Measurements from ENCODE around the gene KIAA1958.
"Not testable (repeated sequence)": the region's sequence is repeated elsewhere in the genome, so short reads cannot be mapped to it uniquely, and the experiment has no call there.

KIAA1958 gene

DNA sequence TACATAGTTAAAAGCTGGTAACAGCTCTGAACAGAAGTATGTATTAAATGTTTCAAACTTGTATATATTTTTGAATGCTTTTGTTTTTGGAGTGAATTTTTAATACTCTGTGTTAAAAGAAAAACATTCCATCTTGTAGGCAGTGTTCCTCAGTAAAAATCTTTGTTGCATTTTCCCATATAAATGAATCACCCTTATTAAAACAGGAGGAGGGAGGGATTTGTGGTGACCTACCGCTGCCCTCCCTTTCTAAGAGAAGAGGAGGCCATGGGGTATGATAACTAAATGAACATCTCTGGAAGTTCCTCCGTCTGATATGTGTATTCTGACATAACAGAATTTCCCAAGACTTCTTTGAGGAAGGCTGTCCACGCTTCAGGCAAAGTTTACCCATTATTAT, 177.9 kb downstream of the KIAA1958 start:
- no peaks in the 10 kb centered on the region for H3K36me3 ChIP-seq (ENCODE audit: control insufficient read depth, insufficient read depth, low read length)
- no peaks in the 10 kb centered on the region for H3K4me1 ChIP-seq (ENCODE audit: control insufficient read depth, insufficient read depth, low read length)
- H3K9me3 ChIP-seq (ENCODE audit: control insufficient read depth, low read length): no peaks in the 10 kb centered on the region
- no peaks in the 10 kb centered on the region for H3K27me3 ChIP-seq (ENCODE audit: control insufficient read depth, insufficient read depth, low read length)
- H3K9ac ChIP-seq (ENCODE audit: low read length): no peak overlapping the region
- H3K4me3 ChIP-seq (ENCODE audit: low read length): no peak overlapping the region

DNA sequence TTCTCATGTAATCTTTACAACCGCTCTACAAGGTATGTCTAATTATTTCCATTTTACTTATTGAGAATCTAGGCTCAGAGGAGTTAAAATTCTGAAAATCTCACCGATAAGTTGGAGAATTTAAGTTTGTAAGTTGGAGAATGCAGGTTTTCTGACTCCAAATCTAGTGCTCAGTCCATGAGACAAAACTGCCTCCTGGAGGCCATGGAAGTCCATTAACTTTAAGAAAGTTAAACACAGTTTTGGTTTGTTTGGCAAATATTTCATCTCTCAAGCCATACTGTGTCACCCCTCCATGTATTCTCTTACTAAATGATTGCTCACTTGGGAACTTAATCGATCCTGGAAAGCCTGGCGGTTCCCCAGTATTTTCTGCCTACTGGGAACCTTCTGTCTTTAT, 178.7 kb downstream of the KIAA1958 start:
- no peak overlapping the region for H3K4me3 ChIP-seq (ENCODE audit: low read length)
- no peak overlapping the region for H3K9ac ChIP-seq (ENCODE audit: low read length)
- no peaks in the 10 kb centered on the region for H3K9me3 ChIP-seq (ENCODE audit: control insufficient read depth, low read length)
- no peaks in the 10 kb centered on the region for H3K36me3 ChIP-seq (ENCODE audit: control insufficient read depth, insufficient read depth, low read length)
- no peaks in the 10 kb centered on the region for H3K4me1 ChIP-seq (ENCODE audit: control insufficient read depth, insufficient read depth, low read length)
- H3K27me3 ChIP-seq (ENCODE audit: control insufficient read depth, insufficient read depth, low read length): no peaks in the 10 kb centered on the region

DNA sequence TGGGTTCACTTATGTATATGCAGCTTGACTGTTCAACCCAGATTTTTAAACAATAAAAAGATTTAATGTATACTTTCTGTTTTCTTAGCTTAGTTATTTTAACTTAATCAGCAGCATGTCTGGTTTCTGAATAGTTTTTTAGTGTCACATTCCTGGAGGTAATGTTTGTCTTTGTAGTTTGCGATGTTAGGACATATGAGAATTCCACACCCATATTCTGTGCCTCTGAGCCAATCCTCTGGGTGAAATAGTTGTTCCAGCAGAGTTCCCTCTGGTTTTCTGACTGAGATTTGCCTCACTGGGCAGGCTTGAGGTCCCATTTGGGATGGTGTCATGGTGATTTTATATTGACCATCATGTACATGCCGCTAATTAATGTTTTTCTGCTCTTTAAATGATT, 182.7 kb downstream of the KIAA1958 start:
- Histone ChIP-seq H3K4me1 (ENCODE audit: control insufficient read depth, insufficient read depth, low read length) (no peaks in the 10 kb centered on the region), H3K36me3 (ENCODE audit: control insufficient read depth, insufficient read depth, low read length) (no peaks in the 10 kb centered on the region), H3K9ac (ENCODE audit: low read length) (no peak overlapping the region), H3K4me3 (ENCODE audit: low read length) (no peak overlapping the region), H3K9me3 (ENCODE audit: control insufficient read depth, low read length) (no peaks in the 10 kb centered on the region), H3K27me3 (ENCODE audit: control insufficient read depth, insufficient read depth, low read length) (no peaks in the 10 kb centered on the region)

DNA sequence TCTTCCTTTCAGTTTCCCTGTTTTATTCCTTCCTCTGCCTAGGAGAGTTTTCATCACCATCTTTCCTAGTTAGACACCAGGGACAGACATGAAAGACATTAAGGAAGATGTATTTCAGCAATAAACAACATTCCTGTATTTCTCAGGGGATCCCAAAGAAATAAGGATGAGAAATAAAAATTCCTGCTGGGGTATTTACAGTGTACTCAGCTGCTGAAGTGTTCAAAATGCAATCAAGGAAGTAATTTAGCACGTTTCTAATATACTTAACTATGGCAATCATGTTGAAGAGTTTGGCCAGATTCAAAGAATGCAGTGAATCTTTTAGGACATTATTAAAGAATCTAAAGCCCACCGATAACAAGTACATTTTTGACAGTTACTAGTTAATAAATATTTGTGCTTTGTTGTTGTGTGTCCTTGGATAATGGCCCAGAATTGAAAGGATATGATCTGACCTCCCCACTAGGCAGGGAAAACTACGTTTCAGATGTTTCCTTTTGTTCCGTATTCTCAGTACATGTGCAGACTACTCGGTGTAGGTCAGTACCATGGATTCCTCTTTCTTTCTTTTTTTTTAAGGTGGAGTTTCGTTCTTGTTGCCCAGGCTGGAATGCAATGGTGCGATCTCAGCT, 184.5 kb downstream of the KIAA1958 start:
- no peaks in the 10 kb centered on the region for H3K36me3 ChIP-seq (ENCODE audit: control insufficient read depth, insufficient read depth, low read length)
- H3K27me3 ChIP-seq (ENCODE audit: control insufficient read depth, insufficient read depth, low read length): no peaks in the 10 kb centered on the region
- H3K9ac ChIP-seq (ENCODE audit: low read length): no peak overlapping the region
- H3K4me1 ChIP-seq (ENCODE audit: control insufficient read depth, insufficient read depth, low read length): no peaks in the 10 kb centered on the region
- no peak overlapping the region for H3K4me3 ChIP-seq (ENCODE audit: low read length)
- H3K9me3 ChIP-seq (ENCODE audit: control insufficient read depth, low read length): no peaks in the 10 kb centered on the region

DNA sequence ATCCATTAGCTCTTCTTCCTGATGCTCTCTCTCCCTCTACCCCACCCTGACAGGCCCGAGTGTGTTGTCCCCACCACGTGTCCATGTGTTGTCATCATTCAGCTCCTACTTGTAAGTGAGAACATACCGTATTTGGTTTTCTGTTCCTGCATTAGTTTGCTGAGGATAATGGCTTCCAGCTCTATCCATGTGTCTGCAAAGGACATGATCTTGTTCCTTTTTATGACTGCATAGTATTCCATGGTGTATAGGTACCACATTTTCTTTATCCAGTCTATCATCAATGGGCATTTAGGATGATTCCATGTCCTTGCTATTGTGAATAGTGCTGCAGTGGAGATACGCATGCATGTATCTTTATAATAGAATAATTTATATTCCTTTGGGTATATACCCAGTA, 186.6 kb downstream of the KIAA1958 start:
- not testable (repeated sequence) for H3K4me3 ChIP-seq (ENCODE audit: low read length); H3K9ac ChIP-seq (ENCODE audit: low read length); H3K27me3 ChIP-seq (ENCODE audit: control insufficient read depth, insufficient read depth, low read length); H3K36me3 ChIP-seq (ENCODE audit: control insufficient read depth, insufficient read depth, low read length); H3K4me1 ChIP-seq (ENCODE audit: control insufficient read depth, insufficient read depth, low read length); H3K9me3 ChIP-seq (ENCODE audit: control insufficient read depth, low read length)

DNA sequence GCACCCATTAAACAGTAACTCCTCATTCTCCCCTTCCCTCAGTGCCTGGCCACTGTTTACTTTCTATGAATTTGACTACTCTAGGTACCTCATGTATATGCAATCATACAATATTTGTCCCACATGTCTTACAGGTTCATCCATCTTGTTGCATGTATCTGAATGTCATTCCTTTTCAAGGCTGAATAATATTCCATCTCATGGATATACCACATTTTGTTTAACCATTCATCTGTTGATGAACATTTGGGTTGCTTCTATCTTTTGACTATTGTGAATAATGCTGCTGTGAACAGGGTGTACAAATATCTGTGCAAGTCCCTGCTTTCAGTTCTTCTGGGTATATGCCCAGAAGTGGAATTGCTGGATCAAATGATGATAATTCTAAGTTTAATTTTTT, 190.4 kb downstream of the KIAA1958 start:
- Histone ChIP-seq H3K4me3 (ENCODE audit: low read length) (no peak overlapping the region), H3K27me3 (ENCODE audit: control insufficient read depth, insufficient read depth, low read length) (no peaks in the 10 kb centered on the region), H3K9me3 (ENCODE audit: control insufficient read depth, low read length) (no peaks in the 10 kb centered on the region), H3K36me3 (ENCODE audit: control insufficient read depth, insufficient read depth, low read length) (no peaks in the 10 kb centered on the region), H3K9ac (ENCODE audit: low read length) (no peak overlapping the region), H3K4me1 (ENCODE audit: control insufficient read depth, insufficient read depth, low read length) (no peaks in the 10 kb centered on the region)

DNA sequence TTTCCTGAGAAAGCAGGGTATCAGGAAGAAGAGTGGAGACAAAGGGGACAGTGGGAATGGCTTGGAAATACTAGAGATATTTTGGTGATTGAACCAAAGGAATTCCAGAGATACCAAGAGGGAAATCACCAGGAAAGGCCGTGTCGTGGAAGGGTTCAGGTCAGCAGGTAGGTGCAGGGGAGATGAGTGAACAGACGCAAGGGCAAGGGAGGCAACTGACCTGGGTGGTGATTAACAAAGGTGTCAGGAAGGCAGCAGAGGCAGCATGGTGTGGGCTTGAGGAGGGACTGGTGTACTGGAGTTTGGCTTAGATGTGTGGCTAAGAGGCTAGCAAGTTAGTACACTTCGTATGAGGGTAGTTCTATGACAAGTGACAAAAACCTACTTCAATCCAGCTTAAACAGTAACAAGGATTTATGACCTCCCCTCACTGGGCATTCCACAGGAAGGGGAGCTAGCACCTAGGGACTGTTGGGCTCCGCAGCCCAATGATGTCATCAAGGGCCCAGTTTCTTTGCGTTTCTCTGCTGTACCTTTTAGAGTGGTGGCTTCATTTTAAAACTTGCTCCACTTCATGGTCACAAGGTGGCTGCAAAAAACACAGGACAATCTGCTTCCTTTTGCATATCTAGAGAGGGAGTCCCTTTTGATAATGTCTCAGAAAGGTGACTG, 194.2 kb downstream of the KIAA1958 start:
- Histone ChIP-seq H3K9ac (ENCODE audit: low read length) (no peak overlapping the region), H3K9me3 (ENCODE audit: control insufficient read depth, low read length) (no peaks in the 10 kb centered on the region), H3K4me3 (ENCODE audit: low read length) (no peak overlapping the region), H3K4me1 (ENCODE audit: control insufficient read depth, insufficient read depth, low read length) (no peaks in the 10 kb centered on the region), H3K27me3 (ENCODE audit: control insufficient read depth, insufficient read depth, low read length) (no peaks in the 10 kb centered on the region), H3K36me3 (ENCODE audit: control insufficient read depth, insufficient read depth, low read length) (no peaks in the 10 kb centered on the region)

DNA sequence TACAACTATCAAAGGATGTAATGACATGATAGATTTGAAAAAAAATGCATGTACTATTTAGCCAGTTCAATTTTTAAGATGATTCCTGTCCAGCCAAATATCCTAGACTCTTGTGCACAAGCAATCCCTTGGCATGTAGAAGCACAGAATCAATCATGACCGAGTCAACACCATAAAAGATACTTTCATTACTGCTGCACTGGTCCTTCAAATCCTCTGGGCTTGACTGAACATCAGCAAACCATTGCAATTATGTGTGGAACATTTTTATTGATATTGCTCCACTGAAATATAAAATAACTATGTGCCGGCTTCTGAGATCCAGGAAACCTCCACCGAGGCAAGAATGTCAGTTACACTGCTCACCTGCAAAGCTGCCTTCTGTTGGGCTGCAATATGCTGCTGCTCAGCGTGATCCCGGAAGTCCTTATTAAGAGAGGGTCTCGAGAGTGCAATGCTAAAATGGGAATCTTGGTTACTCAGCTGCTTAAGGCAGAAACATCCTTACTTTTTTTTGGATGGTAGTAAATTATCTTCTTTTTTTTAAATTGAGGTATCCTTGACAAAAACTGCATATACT, 202.6 kb downstream of the KIAA1958 start:
- Histone ChIP-seq H3K4me1 (ENCODE audit: control insufficient read depth, insufficient read depth, low read length) (no peaks in the 10 kb centered on the region), H3K36me3 (ENCODE audit: control insufficient read depth, insufficient read depth, low read length) (no peaks in the 10 kb centered on the region), H3K4me3 (ENCODE audit: low read length) (no peak overlapping the region), H3K27me3 (ENCODE audit: control insufficient read depth, insufficient read depth, low read length) (no peaks in the 10 kb centered on the region), H3K9ac (ENCODE audit: low read length) (no peak overlapping the region), H3K9me3 (ENCODE audit: control insufficient read depth, low read length) (no peaks in the 10 kb centered on the region)

DNA sequence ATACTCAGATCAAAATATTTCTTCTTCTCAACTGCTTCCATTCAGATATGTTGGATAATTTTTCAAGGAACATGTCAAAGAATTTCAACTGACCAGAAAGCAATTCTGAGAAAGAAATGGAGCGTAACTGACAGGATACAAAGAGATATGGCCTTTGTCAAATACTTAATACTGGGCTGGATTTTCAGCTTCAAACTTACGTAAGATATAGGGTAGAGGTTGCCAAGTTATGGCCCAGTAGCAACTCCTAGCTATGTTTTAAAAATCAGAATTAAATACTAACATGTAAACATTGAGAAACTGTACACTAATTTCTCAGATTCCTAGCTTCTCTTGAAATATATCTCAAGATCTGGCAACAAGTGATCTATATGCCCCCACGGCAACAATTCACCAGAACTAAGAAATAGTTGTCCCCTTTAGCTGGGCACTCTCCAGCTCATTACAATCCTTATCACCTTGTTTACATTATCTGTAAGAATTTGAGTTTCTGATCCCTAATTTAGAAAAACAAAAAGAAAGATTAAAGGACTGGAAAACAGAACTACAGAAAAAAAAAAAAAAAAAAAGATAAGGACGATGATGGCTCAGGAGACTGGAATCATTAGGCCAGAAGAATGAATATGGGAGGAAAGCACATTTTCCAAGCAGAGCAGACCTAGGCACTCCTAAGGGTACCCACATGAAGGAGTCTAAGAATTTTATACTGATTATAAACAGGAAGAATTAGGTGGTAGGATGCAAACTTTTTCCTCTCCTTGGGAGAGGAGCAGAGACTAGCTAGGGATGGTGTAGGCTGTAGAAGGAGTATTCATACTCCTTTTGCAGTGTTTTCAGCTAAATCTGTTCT, 208.3 kb downstream of the KIAA1958 start:
- Histone ChIP-seq H3K4me1 (ENCODE audit: control insufficient read depth, insufficient read depth, low read length) (no peaks in the 10 kb centered on the region), H3K4me3 (ENCODE audit: low read length) (no peak overlapping the region), H3K9ac (ENCODE audit: low read length) (no peak overlapping the region), H3K27me3 (ENCODE audit: control insufficient read depth, insufficient read depth, low read length) (no peaks in the 10 kb centered on the region), H3K36me3 (ENCODE audit: control insufficient read depth, insufficient read depth, low read length) (peaks cover 4% of the 10 kb centered on the region), H3K9me3 (ENCODE audit: control insufficient read depth, low read length) (no peaks in the 10 kb centered on the region)

DNA sequence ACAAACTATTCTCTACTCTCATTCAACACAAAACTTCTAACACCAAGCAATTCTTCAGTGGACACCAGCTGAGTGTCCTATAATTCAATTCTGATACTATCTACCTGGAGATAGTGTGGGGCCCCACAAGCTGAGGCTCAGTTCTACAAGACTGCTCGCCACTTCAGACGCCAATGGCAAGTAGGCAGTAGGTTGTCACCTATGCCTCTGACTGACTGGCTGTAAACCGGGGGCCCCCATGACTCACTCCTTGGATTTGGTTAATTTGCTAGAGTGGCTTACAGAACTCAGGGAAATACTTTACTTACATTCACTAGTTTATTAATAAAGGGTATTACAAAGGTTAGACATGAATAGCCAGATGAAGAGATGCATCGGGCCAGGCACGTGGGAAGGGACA, 209.8 kb downstream of the KIAA1958 start:
- Histone ChIP-seq H3K27me3 (ENCODE audit: control insufficient read depth, insufficient read depth, low read length) (no peaks in the 10 kb centered on the region), H3K4me1 (ENCODE audit: control insufficient read depth, insufficient read depth, low read length) (no peaks in the 10 kb centered on the region), H3K36me3 (ENCODE audit: control insufficient read depth, insufficient read depth, low read length) (peaks cover 4% of the 10 kb centered on the region), H3K9me3 (ENCODE audit: control insufficient read depth, low read length) (no peaks in the 10 kb centered on the region), H3K4me3 (ENCODE audit: low read length) (no peak overlapping the region), H3K9ac (ENCODE audit: low read length) (no peak overlapping the region)

DNA sequence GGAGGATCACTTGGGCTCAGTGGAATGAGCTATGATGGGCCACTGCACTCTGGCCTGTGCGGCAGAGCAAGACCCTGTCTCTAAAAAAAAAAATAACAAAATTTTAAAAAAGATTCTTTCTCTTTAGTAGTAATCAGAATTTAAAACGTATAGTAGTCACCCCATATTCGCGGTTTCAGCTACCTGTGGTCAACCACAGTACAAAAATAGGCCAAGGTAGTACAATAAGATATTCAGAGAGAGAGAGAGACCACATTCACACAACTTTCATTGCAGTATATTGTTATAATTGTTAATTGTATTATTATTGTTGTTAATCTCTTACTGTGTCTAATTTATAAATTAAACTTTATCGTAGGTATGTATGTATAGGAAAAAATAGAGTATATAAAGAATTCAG, 212.6 kb downstream of the KIAA1958 start:
- Histone ChIP-seq H3K4me1 (ENCODE audit: control insufficient read depth, insufficient read depth, low read length) (no peaks in the 10 kb centered on the region), H3K9ac (ENCODE audit: low read length) (no peak overlapping the region), H3K9me3 (ENCODE audit: control insufficient read depth, low read length) (no peaks in the 10 kb centered on the region), H3K36me3 (ENCODE audit: control insufficient read depth, insufficient read depth, low read length) (peaks cover 4% of the 10 kb centered on the region), H3K4me3 (ENCODE audit: low read length) (no peak overlapping the region), H3K27me3 (ENCODE audit: control insufficient read depth, insufficient read depth, low read length) (no peaks in the 10 kb centered on the region)

DNA sequence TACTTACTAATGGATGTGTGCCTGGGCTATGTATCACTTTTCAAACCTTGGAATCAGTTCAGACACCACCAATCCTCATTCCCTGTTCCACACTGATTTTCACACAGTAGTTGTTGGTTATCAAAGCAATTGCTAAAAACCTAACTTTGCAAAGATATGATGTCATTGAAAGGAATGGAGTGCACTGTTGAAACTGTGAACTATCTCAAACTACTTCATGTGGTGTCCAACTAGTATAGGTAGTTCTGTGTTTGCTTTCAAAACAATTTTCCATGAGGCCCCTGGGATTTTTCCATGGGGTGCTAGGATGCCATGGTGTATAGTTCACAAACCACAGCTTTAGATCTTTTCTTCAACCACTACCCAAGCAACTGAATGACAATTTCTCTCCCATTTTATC, 213.5 kb downstream of the KIAA1958 start:
- Histone ChIP-seq H3K27me3 (ENCODE audit: control insufficient read depth, insufficient read depth, low read length) (no peaks in the 10 kb centered on the region), H3K4me3 (ENCODE audit: low read length) (no peak overlapping the region), H3K9me3 (ENCODE audit: control insufficient read depth, low read length) (no peaks in the 10 kb centered on the region), H3K4me1 (ENCODE audit: control insufficient read depth, insufficient read depth, low read length) (no peaks in the 10 kb centered on the region), H3K9ac (ENCODE audit: low read length) (no peak overlapping the region), H3K36me3 (ENCODE audit: control insufficient read depth, insufficient read depth, low read length) (peaks cover 4% of the 10 kb centered on the region)
